HEK293 (cell line): ENCODE measurements around the gene STK35.

Experiments used
- CTCF ChIA-PET: fragments of 350-600 bp; formaldehyde crosslinking; extraction: SDS; loops from one replicate; lab custom pipeline; 2021; ENCODE audit warnings: antibody characterized with exemption; lab: Yijun Ruan, JAX
- POLR2A ChIA-PET: fragments of 300-600 bp; formaldehyde crosslinking; extraction: SDS; loops from one replicate; lab custom pipeline; 2020; ENCODE audit warnings: antibody characterized with exemption, inconsistent platforms; lab: Yijun Ruan, JAX
- H3K27ac ChIP-seq: fragments of 200-500 bp; sonication (Bioruptor generic); 2 replicates; pipeline ENCODE4 v1.5.1; 2014; ENCODE audit warnings: low read depth, low read length, control low read depth, inconsistent platforms; ENCODE audit errors: extremely low read depth
- H3K36me3 ChIP-seq, 2 experiments: fragments of 200-500 bp in 1 of 2; sonication (Bioruptor generic) in 1 of 2; 1 replicate in 1 of 2; 2 replicates in 1 of 2; pipeline ENCODE4 v1.5.1; 2014 to 2017; ENCODE audit warnings: inconsistent platforms in 2 of 2, low read length in 2 of 2; ENCODE audit not compliant: control insufficient read depth in 2 of 2, insufficient read depth in 1 of 2
- H3K4me1 ChIP-seq: fragments of 200-500 bp; sonication (Bioruptor generic); 2 replicates; pipeline ENCODE4 v1.5.1; 2014; ENCODE audit warnings: mild to moderate bottlenecking, low read length, inconsistent platforms; ENCODE audit not compliant: control insufficient read depth, insufficient read depth
- H3K4me3 ChIP-seq: 2 replicates; pipeline ENCODE4 v1.5.1; 2011; ENCODE audit warnings: low read depth, mild to moderate bottlenecking, control low read depth, low read length, moderate library complexity
- H3K9me3 ChIP-seq: fragments of 200-500 bp; sonication (Bioruptor generic); 2 replicates; pipeline ENCODE4 v1.5.1; 2014; ENCODE audit warnings: low read depth, low read length, inconsistent platforms; ENCODE audit not compliant: control insufficient read depth, insufficient read depth
- EGR2 ChIP-seq: fragments of 450-650 bp; formaldehyde crosslinking; IDR thresholded peaks from 2 replicates; pipeline ENCODE4 v1.5.1; 2016; ENCODE audit warnings: low read depth, missing biosample characterization, missing genetic modification characterization
- GLI4 ChIP-seq: fragments of 450-650 bp; formaldehyde crosslinking; IDR thresholded peaks from 2 replicates; pipeline ENCODE4 v1.5.1; 2016; ENCODE audit warnings: missing biosample characterization, missing genetic modification characterization
- KLF10 ChIP-seq: fragments of 450-650 bp; IDR thresholded peaks from 2 replicates; pipeline ENCODE4 v1.5.1; 2018; ENCODE audit warnings: missing biosample characterization, mild to moderate bottlenecking, missing genetic modification characterization
- KLF7 ChIP-seq: fragments of 450-650 bp; formaldehyde crosslinking; IDR thresholded peaks from 2 replicates; pipeline ENCODE4 v1.5.1; 2016; ENCODE audit warnings: missing biosample characterization, missing genetic modification characterization, borderline replicate concordance
- OVOL3 ChIP-seq: fragments of 450-650 bp; formaldehyde crosslinking; IDR thresholded peaks from 2 replicates; pipeline ENCODE4 v1.5.1; 2016; ENCODE audit warnings: missing biosample characterization, missing genetic modification characterization
- SP7 ChIP-seq: fragments of 450-650 bp; formaldehyde crosslinking; IDR thresholded peaks from 2 replicates; pipeline ENCODE4 v1.5.1; 2016; ENCODE audit warnings: missing biosample characterization, missing genetic modification characterization
- ZBTB7A ChIP-seq: fragments of 450-650 bp; formaldehyde crosslinking; IDR thresholded peaks from 2 replicates; pipeline ENCODE4 v1.5.1; 2016; ENCODE audit warnings: low read depth, missing biosample characterization, missing genetic modification characterization
- ZFHX2 ChIP-seq: fragments of 450-650 bp; formaldehyde crosslinking; conservative IDR thresholded peaks from 2 replicates; pipeline ENCODE4 v1.5.1; 2016; ENCODE audit warnings: missing biosample characterization, missing genetic modification characterization
- ZNF10 ChIP-seq: fragments of 450-650 bp; formaldehyde crosslinking; IDR thresholded peaks from 2 replicates; pipeline ENCODE4 v1.5.1; 2017; ENCODE audit warnings: missing biosample characterization, missing genetic modification characterization
- ZNF175 ChIP-seq: fragments of 450-650 bp; formaldehyde crosslinking; IDR thresholded peaks from 2 replicates; pipeline ENCODE4 v1.5.1; 2016; ENCODE audit warnings: missing biosample characterization, missing genetic modification characterization
- ZNF202 ChIP-seq: fragments of 450-650 bp; formaldehyde crosslinking; IDR thresholded peaks from 2 replicates; pipeline ENCODE4 v1.5.1; 2016; ENCODE audit warnings: missing biosample characterization, missing genetic modification characterization, borderline replicate concordance
- ZNF214 ChIP-seq: fragments of 450-650 bp; formaldehyde crosslinking; IDR thresholded peaks from 2 replicates; pipeline ENCODE4 v1.5.1; 2017; ENCODE audit warnings: missing biosample characterization, mild to moderate bottlenecking, missing genetic modification characterization, borderline replicate concordance
- ZNF423 ChIP-seq: fragments of 450-650 bp; formaldehyde crosslinking; IDR thresholded peaks from 2 replicates; pipeline ENCODE4 v1.5.1; 2016; ENCODE audit warnings: missing biosample characterization, missing genetic modification characterization
- ZNF555 ChIP-seq: fragments of 450-650 bp; formaldehyde crosslinking; conservative IDR thresholded peaks from 2 replicates; pipeline ENCODE4 v1.5.1; 2017; ENCODE audit warnings: missing biosample characterization, mild to moderate bottlenecking, missing genetic modification characterization, inconsistent platforms
- ZNF571 ChIP-seq: fragments of 450-650 bp; formaldehyde crosslinking; IDR thresholded peaks from 2 replicates; pipeline ENCODE4 v1.5.0; 2017; ENCODE audit warnings: missing biosample characterization, missing genetic modification characterization
- ZNF624 ChIP-seq: fragments of 450-650 bp; formaldehyde crosslinking; IDR thresholded peaks from 2 replicates; pipeline ENCODE4 v1.5.1; 2017; ENCODE audit warnings: missing biosample characterization, missing genetic modification characterization
- ZNF664 ChIP-seq: fragments of 450-650 bp; formaldehyde crosslinking; IDR thresholded peaks from 2 replicates; pipeline ENCODE4 v1.5.1; 2016; ENCODE audit warnings: missing biosample characterization, missing genetic modification characterization
- ZNF670 ChIP-seq: fragments of 450-650 bp; formaldehyde crosslinking; IDR thresholded peaks from 2 replicates; pipeline ENCODE4 v1.5.1; 2016; ENCODE audit warnings: missing biosample characterization, missing genetic modification characterization, low read depth
- ZNF701 ChIP-seq: fragments of 450-650 bp; formaldehyde crosslinking; IDR thresholded peaks from 2 replicates; pipeline ENCODE4 v1.5.1; 2016; ENCODE audit warnings: missing biosample characterization, missing genetic modification characterization
- ZNF747 ChIP-seq: fragments of 450-650 bp; formaldehyde crosslinking; IDR thresholded peaks from 2 replicates; pipeline ENCODE4 v1.5.1; 2016; ENCODE audit warnings: missing biosample characterization, missing genetic modification characterization
- ZNF785 ChIP-seq: fragments of 450-650 bp; formaldehyde crosslinking; IDR thresholded peaks from 2 replicates; pipeline ENCODE4 v1.5.1; 2016; ENCODE audit warnings: missing biosample characterization, missing genetic modification characterization
- TF ChIP-seq, protein P1 (sequence below): fragments of 450-650 bp; formaldehyde crosslinking; IDR thresholded peaks from 2 replicates; pipeline ENCODE4 v1.5.1; 2016; ENCODE audit warnings: missing biosample characterization, missing genetic modification characterization
- TF ChIP-seq, protein P2 (sequence below): fragments of 450-650 bp; IDR thresholded peaks from 2 replicates; pipeline ENCODE4 v1.5.1; 2018; ENCODE audit warnings: missing biosample characterization, mild to moderate bottlenecking, missing genetic modification characterization
- TF ChIP-seq, protein P3 (sequence below): IDR thresholded peaks from 2 replicates; pipeline ENCODE4 v1.6.1; 2011; ENCODE audit warnings: mild to moderate bottlenecking, low read depth, low read length, borderline replicate concordance
- TF ChIP-seq, protein P4 (sequence below): fragments of 450-650 bp; formaldehyde crosslinking; IDR thresholded peaks from 2 replicates; pipeline ENCODE4 v1.5.1; 2017; ENCODE audit warnings: missing biosample characterization, missing genetic modification characterization

The STK35 gene

DNA sequence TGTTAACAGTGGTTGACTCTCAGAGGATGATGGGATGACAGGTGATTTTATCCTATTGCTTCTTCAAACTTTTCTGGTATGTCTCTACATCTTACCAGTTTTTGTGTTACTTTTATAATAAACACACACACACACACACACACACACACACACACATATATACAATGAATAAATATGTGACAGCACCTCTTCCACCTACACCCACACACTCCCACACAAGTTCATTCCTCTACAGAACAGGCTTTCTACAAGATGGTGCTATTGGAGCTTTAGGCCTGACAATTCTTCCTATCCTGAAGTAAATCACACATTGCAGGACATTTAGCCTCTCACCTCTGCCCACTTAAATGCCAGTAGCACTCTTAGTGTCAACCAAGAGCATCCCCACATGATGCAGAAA, 46.7 kb upstream of the STK35 start:
- Histone ChIP-seq H3K9me3 (no peaks in the 10 kb centered on the region), H3K27ac (no peak overlapping the region), H3K4me3 (no peak overlapping the region), H3K4me1 (no peaks in the 10 kb centered on the region), H3K36me3 (no peaks in the 10 kb centered on the region)
- ChIA-PET CTCF (no interaction called here), POLR2A (no interaction called here)
- TF ChIP-seq ZNF624 (no peak), ZNF785 (no peak), ZNF571 (no peak), SP7 (no peak), ZNF202 (tag by site-specific recombination) (no peak), ZNF175 (tag by site-specific recombination) (no peak), ZNF555 (tag by site-specific recombination) (no peak), ZFHX2 (tag by site-specific recombination) (peak; percentile 60), ZNF214 (tag by site-specific recombination) (no peak), ZNF10 (tag by site-specific recombination) (no peak), EGR2 (tag by site-specific recombination) (peak; percentile 77)
- TF ChIP-seq, protein P1, sequence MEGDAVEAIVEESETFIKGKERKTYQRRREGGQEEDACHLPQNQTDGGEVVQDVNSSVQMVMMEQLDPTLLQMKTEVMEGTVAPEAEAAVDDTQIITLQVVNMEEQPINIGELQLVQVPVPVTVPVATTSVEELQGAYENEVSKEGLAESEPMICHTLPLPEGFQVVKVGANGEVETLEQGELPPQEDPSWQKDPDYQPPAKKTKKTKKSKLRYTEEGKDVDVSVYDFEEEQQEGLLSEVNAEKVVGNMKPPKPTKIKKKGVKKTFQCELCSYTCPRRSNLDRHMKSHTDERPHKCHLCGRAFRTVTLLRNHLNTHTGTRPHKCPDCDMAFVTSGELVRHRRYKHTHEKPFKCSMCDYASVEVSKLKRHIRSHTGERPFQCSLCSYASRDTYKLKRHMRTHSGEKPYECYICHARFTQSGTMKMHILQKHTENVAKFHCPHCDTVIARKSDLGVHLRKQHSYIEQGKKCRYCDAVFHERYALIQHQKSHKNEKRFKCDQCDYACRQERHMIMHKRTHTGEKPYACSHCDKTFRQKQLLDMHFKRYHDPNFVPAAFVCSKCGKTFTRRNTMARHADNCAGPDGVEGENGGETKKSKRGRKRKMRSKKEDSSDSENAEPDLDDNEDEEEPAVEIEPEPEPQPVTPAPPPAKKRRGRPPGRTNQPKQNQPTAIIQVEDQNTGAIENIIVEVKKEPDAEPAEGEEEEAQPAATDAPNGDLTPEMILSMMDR = no peak

DNA sequence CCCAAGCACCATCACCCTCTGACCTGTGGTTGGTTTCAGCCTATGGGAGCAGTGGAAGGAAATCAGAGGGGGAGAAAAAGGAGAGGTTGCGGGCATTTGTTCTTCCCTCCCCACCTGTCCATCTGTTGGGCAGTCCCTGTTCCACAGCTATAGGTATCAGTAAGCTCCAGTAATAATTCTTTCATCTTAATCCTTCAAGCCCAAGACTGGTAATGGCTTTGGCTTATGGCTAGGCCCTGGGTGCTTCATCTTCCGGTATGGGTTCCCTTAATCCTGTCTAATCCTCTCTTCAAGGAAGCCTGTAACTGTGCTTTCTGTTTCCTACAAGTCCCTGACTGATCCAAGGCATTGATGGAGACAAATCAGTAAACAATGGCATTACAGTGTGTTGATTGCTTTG, 42.2 kb upstream of the STK35 start:
- Histone ChIP-seq H3K9me3 (no peaks in the 10 kb centered on the region), H3K4me1 (no peaks in the 10 kb centered on the region)
- ChIA-PET CTCF (interaction anchor here (0.6 kb wide), 1 partner anchor 34 kb away, joined by 3 read pairs; no protein-coding TSS in a partner anchor), POLR2A (no interaction called here)
- TF ChIP-seq GLI4 (tag by site-specific recombination) = no peak
- no peak for TF ChIP-seq ZBTB7A (tag by site-specific recombination)
- no peak for TF ChIP-seq KLF7 (tag by site-specific recombination)
- TF ChIP-seq KLF10 (tag by site-specific recombination) = no peak
- TF ChIP-seq ZFHX2 (tag by site-specific recombination) = no peak
- no peak for TF ChIP-seq ZNF701
- TF ChIP-seq, protein P2, sequence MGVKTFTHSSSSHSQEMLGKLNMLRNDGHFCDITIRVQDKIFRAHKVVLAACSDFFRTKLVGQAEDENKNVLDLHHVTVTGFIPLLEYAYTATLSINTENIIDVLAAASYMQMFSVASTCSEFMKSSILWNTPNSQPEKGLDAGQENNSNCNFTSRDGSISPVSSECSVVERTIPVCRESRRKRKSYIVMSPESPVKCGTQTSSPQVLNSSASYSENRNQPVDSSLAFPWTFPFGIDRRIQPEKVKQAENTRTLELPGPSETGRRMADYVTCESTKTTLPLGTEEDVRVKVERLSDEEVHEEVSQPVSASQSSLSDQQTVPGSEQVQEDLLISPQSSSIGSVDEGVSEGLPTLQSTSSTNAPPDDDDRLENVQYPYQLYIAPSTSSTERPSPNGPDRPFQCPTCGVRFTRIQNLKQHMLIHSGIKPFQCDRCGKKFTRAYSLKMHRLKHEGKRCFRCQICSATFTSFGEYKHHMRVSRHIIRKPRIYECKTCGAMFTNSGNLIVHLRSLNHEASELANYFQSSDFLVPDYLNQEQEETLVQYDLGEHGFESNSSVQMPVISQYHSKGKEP (tag by site-specific recombination) = no peak
- TF ChIP-seq, protein P3, sequence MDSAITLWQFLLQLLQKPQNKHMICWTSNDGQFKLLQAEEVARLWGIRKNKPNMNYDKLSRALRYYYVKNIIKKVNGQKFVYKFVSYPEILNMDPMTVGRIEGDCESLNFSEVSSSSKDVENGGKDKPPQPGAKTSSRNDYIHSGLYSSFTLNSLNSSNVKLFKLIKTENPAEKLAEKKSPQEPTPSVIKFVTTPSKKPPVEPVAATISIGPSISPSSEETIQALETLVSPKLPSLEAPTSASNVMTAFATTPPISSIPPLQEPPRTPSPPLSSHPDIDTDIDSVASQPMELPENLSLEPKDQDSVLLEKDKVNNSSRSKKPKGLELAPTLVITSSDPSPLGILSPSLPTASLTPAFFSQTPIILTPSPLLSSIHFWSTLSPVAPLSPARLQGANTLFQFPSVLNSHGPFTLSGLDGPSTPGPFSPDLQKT = no peak
- no peak for TF ChIP-seq ZNF670 (tag by site-specific recombination)
- TF ChIP-seq ZNF747 (tag by site-specific recombination) = no peak
- TF ChIP-seq ZNF664 (tag by site-specific recombination) = no peak
- TF ChIP-seq ZNF423 (tag by site-specific recombination) = no peak
- TF ChIP-seq, protein P4, sequence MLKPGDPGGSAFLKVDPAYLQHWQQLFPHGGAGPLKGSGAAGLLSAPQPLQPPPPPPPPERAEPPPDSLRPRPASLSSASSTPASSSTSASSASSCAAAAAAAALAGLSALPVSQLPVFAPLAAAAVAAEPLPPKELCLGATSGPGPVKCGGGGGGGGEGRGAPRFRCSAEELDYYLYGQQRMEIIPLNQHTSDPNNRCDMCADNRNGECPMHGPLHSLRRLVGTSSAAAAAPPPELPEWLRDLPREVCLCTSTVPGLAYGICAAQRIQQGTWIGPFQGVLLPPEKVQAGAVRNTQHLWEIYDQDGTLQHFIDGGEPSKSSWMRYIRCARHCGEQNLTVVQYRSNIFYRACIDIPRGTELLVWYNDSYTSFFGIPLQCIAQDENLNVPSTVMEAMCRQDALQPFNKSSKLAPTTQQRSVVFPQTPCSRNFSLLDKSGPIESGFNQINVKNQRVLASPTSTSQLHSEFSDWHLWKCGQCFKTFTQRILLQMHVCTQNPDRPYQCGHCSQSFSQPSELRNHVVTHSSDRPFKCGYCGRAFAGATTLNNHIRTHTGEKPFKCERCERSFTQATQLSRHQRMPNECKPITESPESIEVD (tag by site-specific recombination) = no peak
- TF ChIP-seq OVOL3 (tag by site-specific recombination) = no peak
- TF ChIP-seq, all 188 proteins: peak for 0
- no peaks in the 10 kb centered on the region for H3K36me3 ChIP-seq
- H3K27ac ChIP-seq = no peak overlapping the region
- H3K4me3 ChIP-seq = no peak overlapping the region
